NCI-H2196 treated with DMSO at 0.1 percent for 48 hours (cell line): ENCODE measurements around the gene AKR1B15.
"Not testable (repeated sequence)": the region's sequence is repeated elsewhere in the genome, so short reads cannot be mapped to it uniquely, and the experiment has no call there.

Experiments used
- DNase-seq: peaks from one replicate; lab custom pipeline; 2025; ENCODE audit not compliant: unreplicated experiment; lab: John Stamatoyannopoulos, UW

Gene AKR1B15

DNA sequence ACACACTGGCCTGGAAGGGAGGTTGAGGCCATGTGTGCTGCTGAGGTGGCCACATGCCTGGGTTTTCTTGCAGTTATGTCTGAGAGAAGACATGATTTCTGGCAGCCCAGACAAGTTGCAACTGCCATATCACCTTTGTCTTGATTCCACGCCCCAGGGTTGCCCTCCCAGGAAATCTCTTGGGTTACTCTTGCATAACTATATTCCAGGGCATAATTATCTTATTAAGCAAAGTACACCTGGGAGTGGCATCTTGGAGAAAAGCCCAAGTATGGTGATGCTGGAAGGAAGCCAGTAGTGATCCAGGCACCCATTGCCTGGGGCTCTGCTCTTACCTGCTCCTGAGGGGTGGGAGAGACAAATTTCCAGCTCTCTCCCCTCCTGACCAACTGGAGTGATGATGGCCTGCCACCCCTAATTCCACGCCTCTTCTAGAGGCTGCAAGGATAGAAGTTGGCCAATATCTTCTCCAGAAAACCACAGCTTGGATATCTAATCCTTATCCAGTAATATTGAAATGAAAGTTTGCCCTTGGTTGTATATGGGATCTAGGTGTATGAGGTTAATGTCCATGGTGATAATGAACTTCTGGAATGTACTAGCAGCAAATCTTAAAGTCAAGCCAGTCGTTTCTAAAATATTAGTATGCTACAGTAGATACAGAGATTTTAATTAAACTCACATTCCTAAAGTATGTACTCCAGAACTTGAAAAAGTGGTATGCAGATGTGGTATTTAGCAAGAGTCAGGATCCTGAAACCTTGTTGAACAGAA is 16.5 kb upstream of the AKR1B15 start:
- no peak for DNase-seq

DNA sequence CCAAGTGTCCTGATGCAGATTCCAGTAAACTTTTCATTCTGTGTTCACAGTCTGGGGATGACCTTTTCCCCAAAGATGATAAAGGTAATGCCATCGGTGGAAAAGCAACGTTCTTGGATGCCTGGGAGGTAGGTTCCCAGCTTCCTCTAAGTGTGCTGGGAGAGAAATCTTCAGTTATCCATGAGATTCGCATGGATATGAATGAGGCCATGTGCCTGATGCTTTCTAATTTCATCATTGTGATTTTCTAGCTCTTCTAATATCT is 16.0 kb upstream of the AKR1B15 start:
- no peak for DNase-seq

DNA sequence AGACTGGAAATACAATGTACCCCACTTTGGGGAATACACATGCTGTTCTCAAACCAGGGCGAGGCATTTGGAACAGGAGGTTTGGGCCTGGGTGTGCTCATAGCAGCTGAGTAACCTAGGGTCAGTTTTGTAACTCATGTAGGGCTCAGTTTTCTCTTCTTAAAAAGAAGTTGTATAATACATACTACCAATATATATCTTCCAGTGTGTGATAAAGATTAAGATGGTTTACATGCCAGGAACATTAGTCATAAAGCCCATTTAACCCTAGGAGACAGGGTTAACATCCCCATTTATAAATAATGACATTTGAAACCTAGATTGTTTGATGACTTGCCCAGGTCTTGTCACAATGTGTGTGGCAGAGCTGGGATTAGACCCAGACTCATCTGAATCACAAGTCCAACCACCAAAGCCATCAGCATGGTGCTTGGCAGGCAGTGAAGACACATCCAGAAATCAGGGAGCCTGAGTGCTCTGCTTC is 15.6 kb upstream of the AKR1B15 start:
- DNase-seq: no peak

DNA sequence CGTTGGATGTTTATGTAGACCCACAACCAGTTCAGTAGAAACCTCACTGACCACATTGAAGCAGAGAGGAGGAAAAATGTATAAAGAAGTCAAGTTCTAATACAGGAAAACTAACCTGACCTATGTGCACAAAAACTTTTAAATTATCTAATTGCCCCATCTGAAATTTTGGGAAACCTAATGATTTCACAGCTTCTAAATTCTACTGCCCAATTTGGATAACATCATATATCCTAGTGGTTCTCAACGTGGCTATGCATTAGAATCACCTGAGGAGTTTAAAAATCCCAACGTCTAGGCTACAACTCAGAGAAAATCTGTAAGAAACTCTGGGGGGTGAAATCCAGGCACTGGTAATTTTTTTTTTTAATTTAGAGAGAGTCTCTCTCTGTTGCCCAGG is 14.3 kb upstream of the AKR1B15 start:
- no peak for DNase-seq

DNA sequence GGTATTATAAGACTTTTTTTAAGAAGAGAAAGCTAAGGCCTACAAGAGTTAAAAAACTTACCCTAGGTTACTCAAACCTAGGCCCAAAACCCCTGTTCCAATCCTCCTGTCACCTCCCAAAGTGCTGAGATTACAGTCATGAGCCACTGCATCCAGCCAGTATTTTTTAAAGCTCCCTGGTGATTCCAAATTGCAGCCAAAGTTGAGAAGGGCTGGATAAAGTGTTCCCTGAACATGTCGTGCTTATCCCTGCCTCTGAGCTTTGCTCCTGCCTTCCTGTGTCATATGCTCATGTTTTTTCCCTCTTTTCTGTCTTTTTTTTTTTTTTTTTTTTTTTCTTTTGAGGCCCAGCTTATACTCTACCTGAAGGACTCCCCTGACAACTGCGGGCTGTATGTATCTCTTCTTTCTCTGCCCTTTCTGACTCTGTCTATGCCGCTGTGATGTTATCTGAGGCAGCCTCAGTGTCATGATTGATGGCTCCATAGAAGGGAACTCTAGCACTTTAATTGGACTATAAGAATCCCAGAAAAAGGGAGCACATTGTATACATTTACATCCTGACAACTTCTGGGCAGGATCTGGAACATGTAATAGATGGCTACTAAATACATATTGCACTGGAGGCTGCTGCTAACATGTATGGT is 13.5 kb upstream of the AKR1B15 start:
- DNase-seq: no peak

DNA sequence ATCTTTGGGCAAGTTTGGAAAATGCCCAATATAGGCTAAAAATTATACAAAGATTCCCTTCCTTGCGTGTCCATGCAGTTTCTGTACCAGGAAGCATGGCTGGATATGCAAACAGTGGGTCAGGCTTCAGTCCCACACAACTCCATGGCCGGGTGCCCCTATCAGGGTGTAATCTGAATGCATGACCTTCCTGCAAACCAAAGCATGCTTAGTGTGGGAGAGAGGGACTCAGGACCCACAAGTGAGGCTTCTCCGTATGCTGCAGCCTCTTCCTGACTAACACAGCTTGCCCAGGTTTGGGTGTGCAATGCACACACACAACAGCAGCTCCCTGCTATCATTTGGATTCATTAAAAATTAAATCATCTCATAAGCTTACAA is 13.0 kb upstream of the AKR1B15 start:
- no peak for DNase-seq

DNA sequence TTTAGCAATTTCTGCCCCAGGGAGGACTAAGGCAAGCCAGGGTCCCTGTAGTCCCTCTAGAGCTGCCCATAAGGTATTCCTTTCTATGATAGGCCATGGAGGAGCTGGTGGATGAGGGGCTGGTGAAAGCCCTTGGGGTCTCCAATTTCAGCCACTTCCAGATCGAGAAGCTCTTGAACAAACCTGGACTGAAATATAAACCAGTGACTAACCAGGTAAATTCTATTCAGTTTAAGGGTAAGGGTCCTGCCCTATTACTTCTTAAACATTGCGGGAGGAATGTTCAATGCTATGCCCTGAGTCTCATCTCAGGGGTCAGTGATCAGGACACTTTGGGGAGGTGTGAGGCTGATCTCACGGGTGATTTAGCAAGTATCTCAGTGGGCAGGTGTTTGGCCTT is 12.4 kb upstream of the AKR1B15 start:
- DNase-seq: not testable (repeated sequence)

DNA sequence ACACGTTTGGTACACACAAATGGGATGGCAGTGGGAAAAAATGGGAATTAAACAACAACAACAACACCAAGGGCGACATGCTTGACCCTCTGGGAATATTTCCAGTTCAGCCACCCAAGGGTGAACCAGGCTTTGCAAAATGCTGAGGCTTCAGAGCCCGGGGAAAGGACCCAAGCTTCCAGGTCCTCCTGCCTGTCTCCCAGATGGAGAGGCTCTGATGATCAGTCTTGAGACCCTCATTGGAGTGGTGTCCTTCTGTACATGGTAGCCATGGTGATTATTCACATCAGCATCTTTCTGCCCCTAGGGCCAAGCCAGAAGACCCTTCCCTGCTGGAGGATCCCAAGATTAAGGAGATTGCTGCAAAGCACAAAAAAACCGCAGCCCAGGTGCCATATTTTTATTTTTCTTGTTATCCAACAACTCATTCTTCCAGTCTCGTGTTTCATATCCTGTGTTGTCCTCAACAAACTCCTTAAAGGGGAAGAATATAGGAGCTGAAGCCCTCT is 11.6 kb upstream of the AKR1B15 start:
- not testable (repeated sequence) for DNase-seq

DNA sequence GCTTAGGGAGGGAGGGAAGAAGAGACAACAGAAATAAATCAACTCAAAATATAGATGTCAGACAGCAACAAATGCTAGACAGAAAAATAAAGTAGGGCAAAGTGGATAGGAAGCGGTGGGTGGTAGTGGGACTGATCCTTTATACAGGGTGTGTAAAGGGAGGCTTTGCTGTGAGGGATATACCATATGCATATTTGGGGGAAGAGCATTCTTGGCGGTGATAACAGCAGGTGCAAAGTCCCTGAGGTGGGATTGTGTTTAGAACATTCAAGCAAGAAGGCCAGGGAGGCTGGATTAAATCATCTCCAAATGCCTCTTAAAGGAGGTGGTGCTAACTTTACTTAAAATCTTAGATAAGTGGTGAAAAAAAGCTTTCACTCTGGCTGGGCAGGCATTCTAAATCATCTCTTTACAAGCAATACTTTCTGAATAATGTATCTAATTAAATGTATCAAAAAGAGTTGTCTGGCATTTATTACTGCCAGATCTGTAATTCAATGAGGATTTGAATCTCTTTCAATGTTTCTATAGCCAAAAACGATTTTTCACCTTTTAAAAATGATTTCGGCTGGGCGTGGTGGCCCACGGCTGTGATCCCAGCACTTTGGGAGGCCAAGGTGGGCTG is 9.4 kb upstream of the AKR1B15 start:
- no peak for DNase-seq

DNA sequence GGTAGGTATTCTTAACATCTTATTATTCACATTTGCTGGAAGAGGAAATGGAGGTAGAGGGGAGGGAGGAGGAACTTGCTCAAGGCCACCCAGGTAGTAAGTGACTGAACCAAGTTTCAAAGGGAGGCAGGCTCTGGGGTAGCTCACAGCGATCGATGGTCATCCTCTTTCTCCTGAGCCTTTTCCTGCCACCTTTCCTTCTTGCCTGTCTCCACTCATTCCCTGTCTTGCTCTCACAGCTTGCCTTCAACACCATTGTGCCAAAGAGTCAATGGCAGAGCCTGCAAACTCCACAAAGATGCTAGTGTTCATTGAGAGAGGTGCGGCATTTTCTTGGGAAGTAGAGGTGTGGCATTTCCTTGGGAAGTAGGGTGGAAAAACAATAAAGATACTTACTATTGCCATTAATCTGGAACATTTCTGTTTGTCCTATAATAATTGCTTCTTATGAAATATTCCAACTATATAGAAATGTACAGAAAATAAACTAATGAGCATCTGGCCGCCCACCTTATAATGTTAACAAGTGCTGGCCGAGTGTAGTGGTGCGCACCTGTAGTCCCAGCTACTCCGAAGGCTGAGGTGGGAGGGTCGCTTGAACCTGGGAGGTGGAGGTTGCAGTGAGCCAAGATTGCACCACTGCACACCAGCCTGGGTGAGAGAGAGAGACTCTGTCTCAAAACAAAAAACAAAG is 7.3 kb upstream of the AKR1B15 start:
- not testable (repeated sequence) for DNase-seq

DNA sequence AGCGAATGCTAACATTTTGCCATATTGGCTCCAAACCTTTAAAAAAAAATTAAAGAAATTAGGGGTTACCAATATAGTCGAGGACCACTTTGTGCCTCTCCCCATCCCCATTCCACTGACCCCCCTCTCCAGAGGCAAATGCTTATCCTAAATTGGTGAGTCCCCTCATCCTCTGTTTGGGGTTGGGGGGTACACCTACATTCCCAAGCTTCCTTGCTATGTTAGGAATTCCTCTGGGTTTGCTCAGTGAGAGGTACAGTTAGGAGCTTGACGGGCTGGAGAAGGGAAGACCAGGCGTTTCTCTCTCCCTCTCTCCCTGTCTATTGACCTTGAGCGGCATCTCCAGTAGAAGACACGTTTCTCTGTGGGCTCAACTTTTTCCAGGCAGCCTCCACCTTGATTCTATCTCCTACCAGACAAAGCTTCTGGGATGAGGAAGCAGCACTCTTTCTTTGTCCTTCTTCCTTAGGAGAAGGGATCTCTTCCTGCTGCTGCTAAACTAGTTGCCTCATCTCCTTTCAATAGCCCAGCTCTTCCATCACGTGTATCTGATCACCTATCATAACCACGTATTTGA is 6.6 kb upstream of the AKR1B15 start:
- DNase-seq: no peak

DNA sequence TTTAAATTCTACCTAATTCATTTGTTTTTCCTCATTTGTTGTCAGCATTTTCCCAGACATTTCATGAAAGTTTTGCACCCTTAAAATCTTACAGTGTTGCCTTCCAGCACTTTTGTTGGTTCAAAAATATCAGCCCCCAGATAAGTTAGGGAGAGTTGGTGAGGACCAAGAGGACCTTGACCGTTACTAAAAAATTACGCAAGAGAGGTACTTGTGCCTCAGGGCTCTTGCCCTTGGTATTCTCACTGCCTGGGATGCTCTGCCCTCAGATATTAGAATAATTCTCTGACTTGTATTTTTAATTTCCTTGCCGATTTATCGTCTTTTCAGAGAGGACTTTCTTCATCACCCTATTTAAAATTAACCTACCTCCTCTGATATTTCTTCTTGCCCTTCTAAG is 3.5 kb upstream of the AKR1B15 start:
- DNase-seq: no peak

DNA sequence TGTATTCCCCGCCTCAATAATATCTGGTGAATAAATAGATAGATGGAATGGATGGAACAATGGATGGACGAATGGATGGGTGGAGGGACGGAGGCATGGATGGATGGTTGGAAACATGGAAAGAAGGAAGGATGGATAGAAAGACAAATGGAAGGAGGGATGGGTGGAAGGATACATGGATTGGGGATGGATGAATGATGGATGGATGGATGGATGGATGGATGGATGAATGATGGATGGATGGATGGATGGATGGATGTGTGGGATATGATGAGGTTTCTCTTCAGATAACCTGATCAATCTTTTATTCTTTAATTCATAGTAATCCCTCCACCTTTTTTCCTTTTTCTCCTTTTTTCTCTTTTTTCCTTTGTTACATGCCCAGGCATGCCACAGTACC is 3.0 kb upstream of the AKR1B15 start:
- DNase-seq: no peak

DNA sequence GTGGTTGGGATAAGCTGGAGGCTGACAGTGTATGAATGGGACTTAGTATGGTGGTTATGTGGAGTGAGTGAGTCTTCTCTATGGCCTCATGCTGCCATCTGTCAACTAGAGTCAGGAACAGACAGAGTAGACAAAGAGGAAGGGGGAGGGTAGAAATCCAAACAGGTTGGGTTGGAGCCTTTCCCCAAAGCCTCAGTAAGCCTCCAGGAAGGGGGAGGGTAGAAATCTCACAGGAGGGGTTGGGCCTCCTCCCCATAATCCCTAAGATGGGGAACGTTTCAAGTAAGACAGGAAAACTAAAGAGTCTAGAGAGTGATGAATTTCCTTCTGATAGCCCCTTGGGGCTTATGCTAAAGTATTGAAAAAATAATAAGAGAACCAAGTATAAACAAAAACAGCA is 2.0 kb upstream of the AKR1B15 start:
- no peak for DNase-seq

DNA sequence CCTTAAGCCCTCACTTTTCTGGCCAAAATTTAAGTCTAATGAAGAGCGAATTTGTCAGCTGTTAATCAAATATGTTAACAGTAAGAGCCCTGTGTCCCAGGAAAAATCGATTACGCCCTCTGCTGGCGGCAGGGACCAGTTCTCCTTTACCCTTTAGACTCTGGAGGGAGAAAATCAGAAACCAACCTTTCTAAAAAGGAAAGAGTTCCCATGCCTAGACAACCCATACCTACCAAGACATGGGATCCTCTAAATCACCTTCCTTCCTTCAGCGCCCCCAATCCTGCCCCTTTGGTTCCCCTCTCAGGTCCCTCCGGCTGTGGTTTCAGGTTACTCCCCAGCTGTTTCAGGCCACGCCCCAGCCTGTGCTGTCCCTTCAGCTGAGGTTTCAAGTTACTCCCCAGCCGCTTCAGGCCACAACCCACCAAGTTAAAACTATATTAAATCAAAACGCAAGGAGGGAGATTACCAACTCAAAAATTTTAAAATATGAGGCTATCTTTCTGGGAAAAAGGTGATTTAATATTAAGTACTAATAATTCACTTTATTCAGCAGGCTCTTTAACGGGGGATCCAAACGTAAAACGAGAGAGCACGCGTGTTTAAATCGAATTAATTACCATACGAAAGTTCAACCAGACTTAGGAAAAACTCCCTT is 1.4 kb upstream of the AKR1B15 start:
- no peak for DNase-seq

DNA sequence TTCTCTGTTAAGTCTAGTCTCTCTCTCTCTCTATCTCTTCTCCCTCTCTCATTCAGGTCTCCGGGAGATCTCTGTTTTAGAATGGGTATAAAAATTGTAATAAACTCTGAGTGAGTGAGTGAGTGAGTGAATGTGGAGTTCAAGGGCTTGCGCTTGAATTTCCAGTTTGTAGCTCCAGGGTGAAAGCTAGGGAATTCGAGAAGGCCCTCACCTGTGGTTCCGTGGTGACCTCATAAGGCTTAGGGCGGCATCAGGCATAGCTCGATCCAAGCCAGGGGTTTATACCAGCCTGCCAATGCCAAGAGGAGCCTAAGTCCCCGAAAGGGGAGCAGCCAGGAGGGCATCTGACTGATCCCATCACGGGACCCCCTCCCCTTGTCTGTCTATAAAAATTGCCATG is 456 bp downstream of the AKR1B15 start:
- no peak for DNase-seq

DNA sequence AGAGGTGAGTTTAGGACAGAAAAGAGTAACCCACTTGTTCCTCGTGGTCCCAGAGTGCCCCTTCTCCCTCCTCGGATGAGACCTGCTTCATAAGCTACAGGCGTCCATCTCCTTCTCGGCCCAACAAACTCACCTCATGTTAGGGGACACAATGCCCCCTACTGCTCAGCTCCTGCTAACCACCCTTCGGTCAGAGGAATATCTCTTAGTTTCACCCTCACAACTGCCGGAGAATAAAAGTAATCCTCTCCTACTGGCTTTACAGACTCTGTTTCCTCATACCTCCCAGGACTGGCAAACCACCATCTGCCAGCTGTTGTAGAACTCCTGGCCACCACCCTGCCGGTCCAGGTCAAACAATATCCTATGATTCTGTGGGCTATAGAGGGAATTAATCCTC is 3.2 kb downstream of the AKR1B15 start:
- DNase-seq: no peak

DNA sequence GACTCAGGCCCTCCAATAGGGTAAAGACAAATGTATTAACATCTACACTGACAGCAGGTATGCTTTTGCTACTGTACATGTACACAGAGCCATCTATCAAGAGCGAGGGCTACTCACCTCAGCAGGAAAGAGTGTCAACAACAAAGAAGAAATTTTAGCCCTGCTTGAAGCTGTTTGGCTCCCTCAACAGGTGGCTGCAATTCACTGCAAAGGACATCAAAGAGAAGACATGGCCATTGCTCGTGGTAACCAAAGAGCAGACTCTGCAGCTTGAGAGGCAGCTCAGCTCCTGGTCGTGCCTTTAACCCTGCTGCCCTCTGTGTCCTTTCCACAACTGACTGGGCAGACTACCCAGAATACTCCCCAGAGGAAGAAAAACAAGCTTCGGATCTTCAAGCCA is 5.1 kb downstream of the AKR1B15 start:
- no peak for DNase-seq

DNA sequence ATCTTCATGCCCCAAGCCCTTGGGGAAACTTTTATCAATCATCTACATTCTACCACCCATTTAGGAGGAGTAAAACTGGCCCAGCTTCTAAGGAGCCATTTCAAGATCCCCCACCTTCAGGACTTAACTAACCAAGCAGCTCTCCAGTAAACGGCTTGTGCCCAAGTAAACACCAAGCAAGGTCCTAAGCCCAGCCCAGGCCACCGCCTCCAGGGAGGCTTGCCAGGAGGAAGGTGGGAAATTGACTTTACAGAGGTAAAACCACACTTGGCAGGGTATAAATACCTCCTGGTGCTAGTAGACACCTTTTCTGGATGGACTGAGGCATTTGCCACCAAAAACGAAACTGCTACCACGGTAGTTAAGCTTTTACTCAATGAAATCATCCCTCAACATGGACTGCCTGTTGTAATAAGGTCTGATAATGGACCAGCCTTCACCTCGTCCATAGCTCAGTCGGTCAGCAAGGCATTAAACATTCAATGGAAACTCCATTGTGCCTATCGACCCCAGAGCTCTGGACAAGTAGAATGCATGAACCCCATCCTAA is 5.6 kb downstream of the AKR1B15 start:
- DNase-seq: no peak

DNA sequence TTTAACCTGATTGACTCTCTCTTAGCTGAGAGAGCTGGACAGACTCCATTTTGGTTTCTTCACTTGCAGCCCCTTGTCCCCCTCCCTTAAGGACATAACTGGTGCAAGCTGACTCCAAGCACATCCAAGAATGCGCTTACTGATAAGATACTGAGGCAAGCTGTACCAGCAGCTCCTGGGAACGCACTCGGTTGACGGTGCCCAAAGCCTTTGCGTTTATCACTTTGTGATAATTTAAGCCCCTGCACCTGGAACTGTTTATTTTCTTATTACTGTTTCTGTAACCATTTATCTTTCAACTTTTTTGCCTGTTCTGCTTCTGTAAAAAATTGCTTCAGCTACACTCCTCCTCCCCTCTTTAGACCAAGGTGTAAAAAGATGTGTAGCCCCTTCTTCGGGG is 8.5 kb downstream of the AKR1B15 start:
- no peak for DNase-seq

DNA sequence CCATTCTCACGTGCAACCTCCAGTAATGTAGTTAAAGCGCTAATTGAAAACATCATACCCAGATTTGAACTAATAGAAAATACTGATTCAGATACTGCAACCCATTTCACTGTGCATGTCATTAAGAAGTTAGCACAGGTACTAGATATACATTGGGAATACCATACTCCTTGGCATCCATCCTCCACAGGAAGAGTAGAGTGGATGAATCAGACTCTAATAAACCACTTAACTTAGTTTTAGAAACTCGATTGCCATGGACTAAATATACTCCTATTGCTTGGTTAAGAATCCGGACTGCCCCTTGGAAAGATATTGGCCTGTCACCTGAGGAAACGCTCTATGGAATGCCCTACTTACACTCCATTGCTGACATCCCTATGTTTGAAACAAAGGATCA is 9.5 kb downstream of the AKR1B15 start:
- no peak for DNase-seq
